Measurements from ENCODE around the gene CHCHD6.

The CHCHD6 gene

DNA sequence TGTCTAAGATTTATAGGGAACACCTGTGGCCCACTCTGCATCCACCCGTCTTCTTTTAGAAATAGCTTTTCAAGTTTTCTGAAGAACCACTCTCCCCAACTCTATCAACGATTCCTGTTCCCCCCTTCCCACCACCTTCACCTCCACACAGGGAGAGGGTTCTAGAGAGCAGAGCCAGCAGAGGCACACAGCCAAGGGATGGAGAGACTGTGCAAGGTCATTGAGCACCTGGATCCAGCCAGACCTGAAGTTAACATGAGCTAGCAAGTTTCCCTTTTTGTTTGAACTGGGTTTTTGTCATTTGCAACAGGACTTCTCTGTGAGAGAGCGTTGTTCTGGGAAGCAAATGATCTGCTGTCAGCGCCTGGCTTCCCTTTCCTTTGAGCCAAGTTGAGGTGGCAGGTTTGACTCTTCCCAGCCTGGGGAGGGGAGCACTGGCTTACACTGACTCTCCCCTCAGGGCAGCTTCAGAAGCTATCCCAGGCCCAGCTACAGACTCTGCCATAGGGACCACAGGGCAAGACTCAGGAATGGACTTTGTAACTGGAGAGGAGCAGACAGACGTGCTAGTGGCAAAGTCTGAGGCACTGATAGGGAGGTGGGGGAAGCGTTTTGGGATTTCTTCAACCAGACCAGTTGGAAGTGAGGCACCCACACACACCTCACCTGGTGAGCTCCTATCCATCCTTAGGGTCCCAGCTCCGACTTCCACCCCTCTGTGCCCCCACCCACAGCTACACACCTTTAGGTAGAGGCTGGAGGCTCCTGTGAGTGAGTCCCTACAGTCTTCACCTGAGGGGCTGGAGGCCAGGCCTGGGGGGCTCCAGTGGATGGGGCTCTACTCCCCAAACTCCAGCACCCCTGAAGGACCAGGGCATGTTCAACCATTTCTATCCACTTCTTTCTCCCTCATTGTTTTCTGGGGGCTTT, 259.5 kb downstream of the CHCHD6 start:
- no peak for DNase-seq

DNA sequence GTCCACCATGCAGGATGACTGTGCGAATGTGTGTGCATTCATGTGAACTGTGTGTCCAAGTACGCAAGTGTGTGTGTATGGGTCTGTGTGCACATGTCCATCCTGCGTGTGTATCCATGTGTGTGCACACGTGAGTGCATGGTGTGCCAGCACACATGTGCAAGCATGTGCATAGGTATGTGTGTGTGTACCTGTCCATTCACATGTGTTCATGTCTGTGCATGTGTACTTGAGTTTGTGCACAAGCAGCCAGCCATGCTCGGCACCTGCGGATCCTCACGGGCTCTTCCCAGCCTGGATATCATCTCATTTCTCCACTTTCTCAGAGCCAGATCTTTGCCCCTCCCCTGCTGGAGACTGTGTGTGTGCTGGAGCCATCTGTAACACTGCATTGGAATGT, 260.2 kb downstream of the CHCHD6 start:
- no peak for DNase-seq

DNA sequence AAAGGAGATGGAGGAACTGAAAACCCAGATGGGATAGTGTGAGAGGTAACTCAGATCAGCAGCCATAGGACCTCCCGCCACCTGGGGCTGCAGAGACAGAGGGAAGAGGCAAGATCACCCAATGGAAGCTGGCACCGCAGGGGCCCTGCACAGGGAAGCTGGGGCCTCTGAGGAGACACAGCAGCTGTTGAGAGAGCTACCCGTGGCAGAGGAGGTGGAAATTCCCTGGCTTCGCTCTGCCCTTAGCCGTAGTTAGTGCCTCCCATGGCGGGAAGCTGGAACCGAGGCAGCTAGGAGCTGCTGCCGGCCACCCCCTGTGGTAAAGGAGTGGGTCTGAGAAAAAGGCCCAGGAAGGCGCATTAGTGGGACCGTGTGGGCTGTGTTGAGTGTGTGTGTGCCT, 260.9 kb downstream of the CHCHD6 start:
- DNase-seq, result no peak

DNA sequence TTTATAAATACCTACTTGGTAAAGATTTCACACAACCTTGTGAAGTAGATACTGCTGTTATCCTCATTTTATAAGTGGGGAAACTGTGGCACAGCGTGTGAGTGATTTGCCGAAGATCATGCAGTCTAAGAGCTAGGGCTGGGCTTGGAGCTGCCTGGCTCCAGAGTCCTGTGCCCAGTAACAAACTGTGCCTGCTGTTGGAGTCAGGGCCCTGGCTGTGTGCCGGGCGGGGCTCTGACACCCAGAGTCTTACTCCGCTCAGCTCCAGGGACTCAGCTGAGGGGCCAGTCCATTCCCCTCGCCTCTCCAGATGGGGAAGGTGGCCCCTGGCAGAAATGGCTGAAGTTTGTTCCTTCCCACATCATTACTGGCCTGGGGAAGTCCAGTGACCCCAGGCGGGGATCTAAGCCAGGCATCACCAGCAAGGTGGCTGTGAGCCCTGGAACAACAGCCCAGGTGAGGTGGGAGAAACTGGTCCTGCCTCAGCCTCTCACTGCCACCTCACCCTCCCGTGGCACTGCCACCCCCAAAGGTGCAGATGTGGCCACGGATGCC, 261.6 kb downstream of the CHCHD6 start:
- DNase-seq, result no peak

DNA sequence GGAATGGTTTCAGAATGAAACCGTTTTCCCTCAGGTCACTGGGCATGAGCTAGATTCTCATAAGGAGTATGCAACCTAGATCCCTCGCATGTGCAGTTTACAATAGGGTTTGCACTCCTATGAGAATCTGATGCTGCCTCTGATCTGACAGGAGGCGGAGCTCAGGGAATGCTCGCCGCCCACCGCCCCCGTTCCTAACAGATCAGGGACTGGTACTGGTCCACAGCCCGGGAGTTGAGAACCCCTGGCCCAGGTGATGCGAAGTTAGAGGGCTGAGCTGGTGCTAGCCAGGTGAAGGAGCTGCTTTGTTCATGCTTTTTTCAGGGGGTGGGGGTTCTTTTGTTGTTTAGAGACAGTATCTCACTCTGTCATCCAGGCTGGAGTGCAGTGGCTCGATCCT, 263.3 kb downstream of the CHCHD6 start:
- DNase-seq, result no peak

DNA sequence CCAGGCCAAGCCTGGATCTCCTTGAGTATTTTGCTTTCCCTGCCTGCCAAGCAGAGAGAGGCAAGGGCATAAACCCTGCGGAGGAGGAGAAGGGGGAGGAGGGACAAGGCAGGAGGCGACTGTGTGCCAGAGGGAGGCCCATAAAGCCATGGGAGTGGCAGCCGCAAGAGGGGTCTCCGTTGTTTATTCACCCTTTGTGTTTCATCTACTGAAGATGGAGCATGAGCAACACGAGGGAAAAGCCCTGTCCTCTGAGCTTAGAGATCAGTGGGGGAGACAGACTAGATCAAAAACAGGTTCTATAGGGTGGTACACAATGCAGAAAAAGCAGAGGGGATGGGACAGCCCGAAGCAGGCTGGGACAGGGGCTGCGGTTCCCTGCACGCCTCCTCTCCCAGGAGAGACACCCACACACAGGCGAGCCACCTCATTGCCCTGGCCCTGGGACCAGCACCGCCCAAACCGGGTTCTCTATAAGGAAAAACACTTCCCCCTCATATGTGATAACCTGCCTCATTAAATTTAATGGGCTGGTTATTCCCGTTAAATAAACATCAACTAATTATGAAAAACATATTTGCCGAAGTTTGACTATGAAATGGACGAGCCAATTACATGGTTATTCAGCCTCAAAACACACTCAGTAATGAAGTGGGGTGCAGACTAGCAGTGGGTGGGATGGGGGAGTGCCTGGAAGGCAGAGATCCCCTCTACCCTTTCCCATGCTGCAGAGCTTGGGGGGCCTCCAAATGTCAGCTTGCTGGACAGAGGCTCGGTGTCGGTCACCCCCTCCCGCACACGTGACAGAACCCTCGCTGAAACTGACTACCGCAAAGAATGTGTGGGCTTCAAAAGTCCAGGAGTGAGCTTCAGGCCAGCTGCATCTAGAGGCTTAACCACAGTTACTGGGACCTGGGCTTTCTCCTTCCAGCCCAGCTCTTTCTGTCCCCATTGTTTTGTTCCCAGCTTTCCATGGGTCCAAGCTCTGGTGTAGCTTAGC, 264.7 kb downstream of the CHCHD6 start:
- DNase-seq, result no peak

DNA sequence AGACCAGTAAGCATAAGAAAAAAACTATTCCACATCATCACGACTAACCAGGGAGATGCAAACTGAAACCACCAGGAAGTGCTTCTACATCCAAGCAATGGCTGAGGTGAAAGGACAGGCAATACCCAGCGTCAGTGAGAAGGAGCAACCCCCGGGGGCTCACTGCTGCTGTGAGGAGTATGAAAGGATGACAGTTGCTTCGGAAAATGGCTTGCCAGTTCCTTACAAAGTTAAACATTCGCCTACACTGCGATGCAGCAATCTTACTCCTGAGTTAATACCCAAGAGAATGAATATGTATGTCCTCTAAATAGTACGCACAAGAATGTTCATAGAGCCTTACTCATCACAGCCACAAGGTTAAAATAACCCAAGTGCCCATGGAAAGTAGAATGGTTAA, 265.5 kb downstream of the CHCHD6 start:
- DNase-seq, result no peak

DNA sequence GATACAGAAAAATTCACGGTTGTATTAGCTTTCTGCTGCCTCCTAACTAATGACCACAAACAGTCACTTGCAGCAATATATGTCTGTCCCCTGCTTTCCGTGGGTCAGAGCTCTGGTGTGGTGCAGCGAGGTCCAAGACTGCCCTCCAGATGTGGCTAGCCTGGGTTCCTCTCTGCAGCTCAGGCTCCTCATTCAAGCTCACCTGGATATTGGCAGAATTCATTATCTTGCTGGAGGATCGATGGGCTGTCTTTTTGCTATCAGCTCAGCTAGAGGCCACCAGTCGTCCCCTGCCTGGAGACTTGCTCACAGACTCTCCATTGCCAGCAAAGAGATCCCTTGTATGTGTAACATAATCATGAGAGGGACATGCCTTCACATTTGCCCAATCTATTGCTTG, 266.1 kb downstream of the CHCHD6 start:
- DNase-seq, result no peak

DNA sequence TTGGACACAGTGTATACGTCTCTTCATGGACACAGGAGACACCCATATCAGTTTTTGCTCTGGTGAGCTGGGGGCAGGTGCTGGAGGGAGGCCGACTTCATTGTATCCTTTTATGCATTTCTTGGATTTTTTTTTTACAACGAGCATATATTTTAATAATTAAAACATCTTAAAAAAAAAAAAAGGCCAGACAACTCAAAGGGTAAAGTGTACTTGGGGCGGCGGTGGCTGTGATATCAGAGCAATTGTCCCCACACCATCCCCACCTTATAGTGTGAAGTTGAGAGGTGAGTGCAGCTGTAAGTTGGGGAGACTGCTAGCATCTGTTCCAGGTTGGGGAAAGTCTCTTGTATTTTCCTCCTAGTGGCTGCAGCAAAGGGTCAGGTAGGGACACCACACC, 266.9 kb downstream of the CHCHD6 start:
- DNase-seq, result no peak

DNA sequence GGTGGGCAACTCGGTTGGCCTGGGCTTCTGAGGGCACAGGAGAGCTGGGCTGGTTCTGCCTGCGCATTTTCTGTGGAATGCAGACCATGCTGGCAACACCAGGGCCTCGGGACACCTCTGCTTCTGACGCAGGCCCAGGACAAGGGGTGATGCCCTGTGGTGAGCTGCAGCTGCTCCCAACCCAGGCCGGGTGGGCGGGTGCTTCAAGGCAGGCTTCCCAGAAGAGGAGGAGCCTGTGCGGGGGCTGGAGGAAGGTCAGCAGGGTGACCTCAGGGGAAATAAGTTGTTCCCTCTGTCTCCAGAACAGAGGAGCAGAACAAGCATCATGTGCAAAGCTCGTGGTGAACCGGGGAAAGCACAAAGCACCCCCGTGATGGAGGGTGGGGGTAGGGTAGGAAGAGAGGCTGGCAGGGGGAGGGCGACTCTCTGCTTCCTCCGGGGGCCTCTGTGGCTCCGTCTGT, 267.9 kb downstream of the CHCHD6 start:
- no peak for DNase-seq

DNA sequence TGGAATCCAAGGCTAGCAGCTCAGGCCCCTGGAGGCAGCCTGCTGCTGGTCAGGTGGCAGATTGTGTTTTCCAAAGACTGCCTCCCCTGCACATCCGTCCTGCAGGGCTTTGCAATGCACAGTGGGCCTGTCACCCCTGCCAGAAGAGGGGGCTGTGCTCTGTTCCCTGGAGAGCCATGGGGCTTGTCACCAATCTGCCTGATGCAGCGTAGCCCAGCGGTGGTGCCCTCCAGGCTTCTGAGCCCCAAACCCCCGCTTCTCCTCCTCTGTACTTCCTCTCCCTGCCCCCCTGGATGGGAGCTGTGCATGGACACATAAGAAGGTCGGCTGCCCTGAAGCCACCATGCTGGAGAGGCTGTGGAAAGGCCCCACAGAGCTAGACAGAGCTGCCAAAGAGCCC, 268.8 kb downstream of the CHCHD6 start:
- DNase-seq, result no peak

DNA sequence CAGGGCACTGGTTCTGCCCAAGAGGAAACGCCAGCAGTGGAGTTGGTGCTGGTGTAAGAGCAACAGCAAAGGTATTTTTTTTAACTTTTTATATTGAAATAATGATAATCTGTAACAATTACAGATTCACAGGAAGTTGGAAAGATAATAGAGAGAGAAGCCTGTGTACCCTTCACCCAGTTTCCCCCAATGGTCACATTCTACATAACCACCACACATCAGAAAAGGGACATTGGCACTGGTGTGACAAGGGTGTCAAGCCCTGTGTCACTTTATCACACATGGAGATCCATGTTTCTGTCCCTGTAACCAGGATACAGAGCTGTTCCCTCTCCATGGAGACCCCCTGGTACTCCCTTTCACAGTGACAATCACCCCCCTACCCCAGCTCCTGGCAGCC, 269.8 kb downstream of the CHCHD6 start:
- DNase-seq, result no peak

DNA sequence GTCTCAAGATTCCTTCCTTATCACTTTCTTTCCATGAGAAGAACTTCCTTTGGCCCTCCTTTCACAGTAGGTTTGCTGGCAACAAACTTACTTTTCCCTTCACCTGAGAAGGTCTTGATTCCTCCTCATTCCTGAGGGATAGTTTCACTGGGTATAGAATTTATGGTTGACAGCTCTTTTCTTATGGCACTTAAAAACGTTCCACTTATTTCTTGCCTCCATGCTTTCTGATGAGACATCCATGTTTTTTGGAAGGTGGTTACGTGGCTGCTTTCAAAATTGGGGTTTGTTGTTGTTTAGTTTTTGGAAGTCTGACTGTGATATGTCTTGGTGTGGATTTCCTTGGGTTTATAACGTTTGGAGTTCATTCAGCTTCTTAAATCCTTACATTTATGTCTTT, 270.7 kb downstream of the CHCHD6 start:
- no peak for DNase-seq

DNA sequence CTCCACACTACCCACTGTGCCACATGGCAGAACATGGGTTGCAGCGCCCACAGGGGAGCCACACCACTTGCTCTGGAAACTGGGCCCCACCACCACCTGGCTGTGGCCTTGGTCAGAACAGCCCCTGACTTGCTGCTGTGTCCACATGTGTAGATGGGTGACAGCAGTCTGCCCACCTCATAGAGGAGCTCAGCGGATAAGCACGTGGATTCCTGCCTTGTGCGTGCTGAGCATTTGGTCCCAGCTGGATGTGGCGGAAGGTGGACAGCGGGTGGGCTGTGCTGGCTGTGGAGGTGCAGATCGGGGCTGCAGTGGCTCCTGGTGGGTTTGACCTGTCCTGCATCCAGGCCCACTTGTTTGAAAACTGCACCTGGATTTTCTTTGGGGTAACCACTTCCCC, 272.9 kb downstream of the CHCHD6 start:
- no peak for DNase-seq

DNA sequence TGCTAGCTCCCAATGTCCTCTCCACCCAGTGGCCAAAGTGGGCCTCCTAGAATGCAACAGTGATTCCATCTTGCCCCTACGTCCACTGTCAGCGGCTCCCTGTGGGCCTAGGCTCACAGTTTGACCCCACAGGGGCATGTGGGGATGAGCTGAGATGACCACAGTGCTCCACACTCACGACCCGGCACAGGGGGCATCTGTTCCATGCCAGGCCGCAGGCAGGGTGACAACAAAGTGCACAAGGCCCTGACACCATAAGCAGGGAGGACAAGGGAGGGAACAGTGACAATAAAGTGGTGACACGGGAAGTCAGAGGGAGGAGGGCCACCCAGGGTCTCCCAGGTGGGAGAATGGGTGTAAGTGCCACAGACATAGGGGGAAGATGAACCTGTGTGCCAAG, 273.8 kb downstream of the CHCHD6 start:
- no peak for DNase-seq

DNA sequence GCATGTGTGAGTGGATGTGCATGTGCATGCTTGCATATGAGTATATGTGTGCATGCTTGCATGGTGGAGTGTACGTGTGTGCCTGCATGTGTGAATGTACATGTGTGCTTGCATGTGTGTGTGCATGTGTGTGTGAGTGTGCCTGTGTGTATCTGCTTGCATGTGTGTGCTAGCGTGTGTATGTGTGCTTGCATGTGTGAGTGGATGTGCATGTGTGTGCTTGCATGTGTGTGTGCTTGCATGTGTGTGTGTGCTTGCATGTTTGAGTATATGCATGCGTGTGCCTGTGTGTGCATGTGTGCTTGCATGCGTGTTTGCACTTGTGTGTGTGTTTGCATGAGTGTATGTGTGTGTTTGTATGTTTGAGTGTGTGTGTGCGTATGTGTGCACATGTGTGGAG, 274.3 kb downstream of the CHCHD6 start:
- no peak for DNase-seq

DNA sequence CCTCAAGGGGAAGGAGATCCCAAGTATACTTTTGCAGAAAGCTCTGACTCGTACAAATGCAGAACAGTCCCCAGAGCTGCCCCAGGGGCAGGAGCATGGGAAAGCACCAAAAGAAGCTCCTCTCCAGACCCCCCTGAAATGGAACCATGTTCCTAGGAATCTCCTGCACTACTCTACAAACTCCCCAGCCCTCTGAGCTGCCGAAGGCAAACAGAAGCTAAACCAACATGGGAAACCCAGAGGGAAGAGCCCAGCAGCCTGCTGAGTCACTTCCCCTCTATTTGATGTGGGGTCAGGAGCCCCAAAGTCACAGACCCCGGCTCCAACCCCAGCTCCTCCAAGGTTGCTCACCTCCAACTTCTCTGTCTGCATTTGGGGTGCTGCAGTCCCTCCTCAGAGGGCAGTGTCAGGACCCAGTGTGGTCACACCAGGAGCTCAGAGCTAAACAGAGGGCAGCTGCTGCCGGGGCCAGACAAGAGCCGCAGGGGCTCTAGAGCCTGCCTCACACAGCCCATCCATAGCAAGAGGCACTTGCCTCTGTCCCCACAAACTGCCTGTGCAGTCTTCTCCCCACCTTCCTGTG, 275.1 kb downstream of the CHCHD6 start:
- DNase-seq, result no peak

DNA sequence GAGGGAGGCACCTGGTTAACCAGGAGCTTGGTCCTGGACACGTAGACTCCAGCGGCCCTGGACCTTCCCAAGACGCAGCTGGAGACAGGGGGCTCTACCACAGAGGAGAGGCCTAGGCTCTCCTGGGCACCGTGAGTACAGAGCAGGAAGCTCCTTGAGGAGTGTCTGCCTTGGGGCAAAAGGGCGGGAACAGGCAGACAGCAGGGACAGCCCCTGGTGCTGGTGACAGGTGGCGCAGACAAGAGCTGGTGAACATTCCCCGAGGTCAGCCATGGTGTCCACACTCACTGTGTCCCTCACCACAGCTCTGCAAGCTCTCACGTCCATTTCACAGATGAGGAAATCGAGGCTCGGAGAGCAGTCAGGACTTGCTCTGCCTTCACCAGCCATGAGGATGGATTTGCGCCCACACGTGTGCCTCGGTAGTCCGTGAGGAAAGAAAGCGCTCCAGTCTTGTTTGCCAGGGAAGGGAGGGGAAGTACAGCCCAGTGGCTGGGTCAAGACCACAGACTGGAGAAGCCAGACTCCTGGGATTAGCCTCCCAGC, 276.3 kb downstream of the CHCHD6 start:
- DNase-seq, result no peak

DNA sequence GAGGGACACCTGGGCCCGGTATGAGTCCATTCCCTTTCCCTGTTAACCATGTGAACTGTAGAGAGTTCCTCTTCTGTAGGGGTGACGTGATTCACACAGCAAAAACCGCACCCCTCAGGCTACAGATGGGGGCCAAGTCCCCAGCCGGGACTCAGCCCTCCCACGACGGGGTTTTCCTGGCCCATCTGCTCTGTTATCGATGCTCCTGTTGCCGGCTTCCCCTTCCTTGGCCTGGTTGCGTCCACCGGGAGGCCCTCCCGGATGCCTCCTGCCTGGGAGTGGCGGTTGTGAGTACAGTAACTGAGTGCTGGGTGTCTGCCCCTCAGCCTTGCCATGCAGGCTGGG, 278.1 kb downstream of the CHCHD6 start:
- DNase-seq, result no peak

DNA sequence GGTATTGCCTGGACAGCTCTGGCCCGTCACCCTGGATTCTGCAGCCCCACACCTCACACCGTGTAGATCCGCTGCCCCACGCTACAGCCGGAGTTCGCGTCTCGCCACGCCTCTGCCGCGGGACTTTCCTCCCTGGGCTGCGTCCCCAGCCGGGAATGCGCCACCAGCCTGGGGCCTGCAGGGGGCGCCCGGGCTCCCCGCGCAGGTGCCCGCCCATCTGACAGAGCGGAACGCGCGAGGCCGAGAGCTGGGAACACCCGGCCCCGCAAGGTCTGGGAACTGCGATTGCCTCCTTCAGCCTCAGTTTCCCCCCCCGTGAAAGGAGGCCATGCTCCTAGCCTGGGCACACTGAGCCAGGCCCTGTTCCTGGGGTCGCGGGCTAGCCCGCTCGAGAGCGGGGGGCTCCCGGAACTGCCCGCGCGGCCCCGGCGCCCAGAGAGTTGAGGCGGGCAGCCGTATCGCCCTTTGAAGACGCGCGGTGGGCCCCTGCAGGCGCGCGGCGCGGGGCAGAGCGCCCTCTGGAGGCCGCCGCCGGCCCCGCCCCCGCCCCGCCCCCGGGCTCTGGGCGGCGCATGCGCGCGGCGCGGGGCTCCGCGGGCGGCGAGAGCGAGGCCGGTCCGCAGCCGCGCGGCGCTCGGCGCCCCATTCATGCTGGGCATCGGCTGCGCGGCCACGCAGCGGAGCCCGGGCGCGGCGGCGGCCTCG, 278.6 kb downstream of the CHCHD6 start, which contains the start of gene PLXNA1:
Gene PLXNA1, plus strand, starts transcription at position 645 of the 705 bp plus-strand sequence. CDS start 5,479 bp downstream, outside the sequence.
- DNase-seq, result peak; percentile 87

DNA sequence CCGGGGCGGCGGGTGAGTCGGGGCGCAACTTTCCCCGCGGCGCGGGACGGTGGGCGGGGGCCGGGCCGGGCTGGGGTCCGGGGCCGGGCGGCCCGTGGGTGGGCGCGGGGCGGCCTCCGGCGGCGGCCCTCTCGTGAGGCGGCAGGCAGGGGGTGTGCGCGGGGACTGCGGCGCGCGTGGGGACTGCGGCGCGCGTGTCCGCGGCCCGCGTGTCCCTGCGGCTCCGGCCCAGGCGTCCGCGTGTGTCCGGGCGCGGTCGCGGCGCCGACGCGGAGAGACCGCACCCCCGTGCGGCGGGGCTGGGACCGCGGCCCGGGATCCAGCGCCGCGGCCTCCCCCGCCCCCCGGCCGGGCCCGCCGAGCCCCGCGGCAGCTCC, 279.2 kb downstream of the CHCHD6 start:
- DNase-seq, result no peak
